HCT116 (cell line): ENCODE results near the gene PEF1. TPM values are rescaled to one million over a fixed set of nuclear protein-coding genes. Genes with fewer than 3 reads are reported as not detected.

Source experiments
- ATAC-seq: fragments of 200-7000 bp; cut with Tn5 transposase; 2 replicates; pipeline ENCODE4 v1.9.1; 2020; ENCODE audit warnings: mild to moderate bottlenecking, moderate library complexity
- BruUV-seq: library from RNA; stranded (reverse); fragments of 400-500 nt; replicated peaks from 2 replicates; lab custom pipeline; 2021; lab: Mats Ljungman, UMichigan
- CTCF ChIA-PET: fragments of 300-600 bp; sonication (Branson Sonifier 250); formaldehyde crosslinking; loops from one replicate; lab custom pipeline; 2021; ENCODE audit warnings: antibody characterized with exemption; lab: Charles Lee
- POLR2A ChIA-PET: fragments of 300-600, 350-600 bp; sonication (Branson Sonifier 250); formaldehyde crosslinking; loops from one replicate; lab custom pipeline; 2021; ENCODE audit warnings: antibody characterized with exemption; lab: Charles Lee
- RAD21 ChIA-PET, 2 experiments: fragments of 300-600 bp; sonication (Branson Sonifier 250); formaldehyde crosslinking; loops; one replicate each; lab custom pipeline; 2023; ENCODE audit warnings: low total read pairs in 2 of 2; ENCODE audit not compliant: uncharacterized antibody in 2 of 2, unreplicated experiment in 2 of 2, low non-redundant PET in 1 of 2; lab: Charles Lee
- DNase-seq: peaks from one replicate; pipeline ENCODE4 v3.0.0-alpha.2; 2010; ENCODE audit warnings: low read depth, low spot score
- H2AFZ ChIP-seq: fragments of 200-600 bp; shearing (Covaris generic), sonication (generic); 2 replicates; pipeline ENCODE4 v1.6.1; 2017; ENCODE audit warnings: low read depth, mixed run types, mixed read lengths, antibody characterized with exemption, low read length; ENCODE audit not compliant: poor library complexity, severe bottlenecking
- H3K27ac ChIP-seq: 2 replicates; pipeline ENCODE4 v1.5.1; 2012; ENCODE audit warnings: low read depth, low read length
- H3K27me3 ChIP-seq: fragments of 200-600 bp; sonication (generic); 2 replicates; pipeline ENCODE4 v1.6.1; 2016; ENCODE audit warnings: mixed run types, low read length, mixed read lengths; ENCODE audit not compliant: insufficient read depth
- H3K36me3 ChIP-seq, 2 experiments: fragments of 200-500 bp in 1 of 2; fragments of 200-600 bp in 1 of 2; sonication (Bioruptor generic) in 1 of 2; sonication (generic) in 1 of 2; 2 replicates each; pipeline versions ENCODE4 v1.5.1 to v1.6.1; 2014 to 2016; ENCODE audit warnings: low read length in 2 of 2, inconsistent platforms in 1 of 2, mixed read lengths in 1 of 2, mixed run types in 1 of 2; ENCODE audit not compliant: insufficient read depth in 2 of 2, control insufficient read depth in 1 of 2
- H3K4me1 ChIP-seq, 2 experiments: fragments of 200-600 bp in 1 of 2; sonication (generic) in 1 of 2; 2 replicates each; pipeline versions ENCODE4 v1.5.1 to v1.6.1; 2012 to 2017; ENCODE audit warnings: low read length in 2 of 2, inconsistent platforms in 1 of 2, mild to moderate bottlenecking in 1 of 2, mixed read lengths in 1 of 2, mixed run types in 1 of 2, moderate library complexity in 1 of 2; ENCODE audit not compliant: insufficient read depth in 2 of 2, control insufficient read depth in 1 of 2
- H3K4me2 ChIP-seq: fragments of 200-600 bp; sonication (generic); 2 replicates; pipeline ENCODE4 v1.6.1; 2017; ENCODE audit warnings: mixed run types, low read length, mixed read lengths
- H3K4me3 ChIP-seq, 2 experiments: fragments of 200-600 bp in 1 of 2; sonication (generic) in 1 of 2; replicated peaks in 1 of 2; 2 replicates each; pipeline ENCODE4 v1.5.1; 2011 to 2016; ENCODE audit warnings: low read length in 2 of 2, control low read depth in 1 of 2, low read depth in 1 of 2, mild to moderate bottlenecking in 1 of 2, mixed read lengths in 1 of 2, mixed run types in 1 of 2
- H3K79me2 ChIP-seq: fragments of 200-600 bp; sonication (generic); 2 replicates; pipeline ENCODE4 v1.6.1; 2017; ENCODE audit warnings: mild to moderate bottlenecking, mixed run types, low read length, moderate library complexity, mixed read lengths; ENCODE audit not compliant: insufficient read depth
- H3K9ac ChIP-seq: fragments of 200-600 bp; sonication (generic); 2 replicates; pipeline ENCODE4 v1.6.1; 2016; ENCODE audit warnings: low read length, mixed read lengths
- H3K9me2 ChIP-seq: fragments of 200-600 bp; sonication (generic), shearing (Covaris generic); 2 replicates; pipeline ENCODE4 v1.6.1; 2017; ENCODE audit warnings: mixed run types, mild to moderate bottlenecking, moderate library complexity; ENCODE audit not compliant: insufficient read depth
- H3K9me3 ChIP-seq, 2 experiments: fragments of 200-500 bp in 1 of 2; fragments of 200-600 bp in 1 of 2; sonication (Bioruptor generic) in 1 of 2; sonication (generic) in 1 of 2; 2 replicates each; pipeline ENCODE4 v1.6.1; 2014 to 2017; ENCODE audit warnings: low read length in 2 of 2, mixed read lengths in 2 of 2, inconsistent platforms in 1 of 2, low read depth in 1 of 2, mild to moderate bottlenecking in 1 of 2, mixed run types in 1 of 2, moderate library complexity in 1 of 2; ENCODE audit not compliant: control insufficient read depth in 1 of 2, insufficient read depth in 1 of 2
- H4K20me1 ChIP-seq: fragments of 200-600 bp; sonication (generic), shearing (Covaris generic); 2 replicates; pipeline ENCODE4 v1.6.1; 2017; ENCODE audit warnings: mixed run types, mild to moderate bottlenecking, moderate library complexity; ENCODE audit not compliant: insufficient read depth
- EGR1 ChIP-seq: IDR thresholded peaks from 2 replicates; pipeline ENCODE4 v1.6.1; 2012; ENCODE audit warnings: low read depth
- FOSL1 ChIP-seq: IDR thresholded peaks from 2 replicates; pipeline ENCODE4 v1.6.1; 2012; ENCODE audit warnings: low read depth
- JUND ChIP-seq: IDR thresholded peaks from 2 replicates; pipeline ENCODE4 v1.6.1; 2012
- MAX ChIP-seq: IDR thresholded peaks from 2 replicates; pipeline ENCODE4 v1.6.1; 2012
- POLR2A ChIP-seq: IDR thresholded peaks from 2 replicates; pipeline ENCODE4 v1.7.0; 2011; ENCODE audit warnings: borderline replicate concordance; ENCODE audit not compliant: insufficient read depth, insufficient read length; ENCODE audit errors: extremely low read depth
- POLR2AphosphoS5 ChIP-seq: IDR thresholded peaks from 2 replicates; pipeline ENCODE4 v1.6.1; 2011; ENCODE audit warnings: mild to moderate bottlenecking, low read depth, low read length, moderate library complexity
- RAD21 ChIP-seq: IDR thresholded peaks from 2 replicates; pipeline ENCODE4 v1.6.1; 2012; ENCODE audit warnings: low read depth, mild to moderate bottlenecking
- REST ChIP-seq: IDR thresholded peaks from 2 replicates; pipeline ENCODE4 v1.6.1; 2012; ENCODE audit warnings: low read depth
- ZFX ChIP-seq: fragments of 450-650 bp; IDR thresholded peaks from 2 replicates; pipeline ENCODE4 v1.6.1; 2017
- ZNF274 ChIP-seq: fragments of 200-500 bp; sonication (Bioruptor generic); IDR thresholded peaks from 2 replicates; pipeline ENCODE4 v1.6.1; 2014; ENCODE audit warnings: mild to moderate bottlenecking, low read depth, low read length, inconsistent platforms
- intact Hi-C: fragments of 100-400 bp; cut with micrococcal nuclease; formaldehyde crosslinking; loops from 2 replicates; pipeline ENCODE4 v1.10.0; 2022
- total RNA-seq: library from RNA; stranded (reverse); gene quantifications from one replicate; pipeline ENCODE4 v1.2.1, GENCODE V29; 2021; ENCODE audit not compliant: unreplicated experiment

PEF1 gene
- total RNA-seq, 1 experiment from 2014 or later = 37.6 TPM

DNA sequence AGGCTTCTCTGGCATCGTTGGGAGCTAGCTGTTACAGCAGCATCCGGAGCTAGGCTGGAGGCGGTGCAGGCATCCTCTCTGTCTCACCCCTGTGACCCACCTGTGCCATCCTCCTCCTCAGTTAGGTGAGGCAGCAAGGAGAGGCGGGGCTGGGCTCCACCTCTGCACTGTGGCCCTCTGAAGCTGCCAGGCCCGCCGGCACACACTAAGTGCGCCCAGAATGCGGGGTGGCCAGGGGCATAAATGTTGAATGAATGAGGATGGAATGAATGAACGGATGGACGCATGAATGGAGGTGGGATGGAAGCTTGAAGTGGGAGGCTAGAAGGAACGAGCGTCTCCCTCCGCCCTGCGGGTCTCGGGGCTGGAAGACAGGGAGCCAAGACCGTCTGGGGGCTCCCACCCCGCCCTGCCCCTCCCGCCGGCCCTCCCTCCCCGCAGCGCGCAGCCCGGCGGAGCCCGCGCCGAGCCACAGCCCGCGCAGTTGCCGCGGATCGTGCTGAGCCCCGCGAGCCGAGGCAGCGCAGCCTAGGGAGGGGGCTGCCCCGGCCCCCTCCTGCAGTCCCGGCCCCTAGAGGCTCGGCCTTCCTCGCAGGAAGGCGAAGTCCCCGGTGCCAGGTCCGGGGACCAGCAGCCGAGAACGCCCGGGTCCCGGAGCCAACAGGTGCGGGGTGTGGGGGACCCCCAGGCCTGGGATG is 27.3 kb downstream of the PEF1 start, which contains the start of gene HCRTR1:
Gene HCRTR1 (plus strand): TSS at position 472 of the 698 bp plus-strand sequence. CDS start 1,504 bp downstream, outside the sequence.
- CTCF ChIA-PET = interaction anchor here (0.9 to 1.3 kb wide), 3 partner anchors 8 to 223 kb away, joined by 4 read pairs; no protein-coding TSS in a partner anchor
- H2AFZ ChIP-seq = no peak within 1 kb of the TSS
- H3K27me3 ChIP-seq = no peaks in the 10 kb centered on the region
- no peaks in the 10 kb centered on the region for H3K36me3 ChIP-seq
- no peak within 1 kb of the TSS for H3K27ac ChIP-seq
- no peak within 1 kb of the TSS for H3K9ac ChIP-seq
- POLR2A ChIA-PET = interaction anchor here (0.8 kb wide), 1 partner anchor 223 kb away, joined by 3 read pairs; no protein-coding TSS in a partner anchor
- TF ChIP-seq ZFX (no peak), ZNF274 (no peak), JUND (no peak), RAD21 (no peak), EGR1 (no peak), REST (no peak), MAX (no peak), POLR2A (no peak), FOSL1 (no peak), POLR2AphosphoS5 (no peak)
- ATAC-seq (no peak), DNase-seq (no peak)
- RAD21 ChIA-PET = no interaction called here
- no peaks in the 10 kb centered on the region for H3K9me3 ChIP-seq
- no peaks in the 10 kb centered on the region for H3K9me2 ChIP-seq
- H3K4me1 ChIP-seq = no peaks in the 10 kb centered on the region
- H3K79me2 ChIP-seq = no peaks in the 10 kb centered on the region
- no peak within 1 kb of the TSS for H3K4me3 ChIP-seq
- no peak within 1 kb of the TSS for H3K4me2 ChIP-seq
- no peaks in the 10 kb centered on the region for H4K20me1 ChIP-seq
- no TSS peak for BruUV-seq
- intact Hi-C loops = no loop called here
